Fibroblast of lung (primary cell): ENCODE results near the gene GPR176. TPM values are rescaled to one million over a fixed set of nuclear protein-coding genes. Genes with fewer than 3 reads are reported as not detected.

ENCODE experiments used
- DNase-seq, 2 donors: peaks; one replicate each; pipeline versions ENCODE4 v3.0.0 to v3.0.0-alpha.2; 2010; ENCODE audit warnings: low read depth in 2 of 2
- H2AFZ ChIP-seq: 2 replicates; pipeline ENCODE4 v1.5.1; 2012; ENCODE audit warnings: low read length, control low read depth, inconsistent platforms
- H3K27ac ChIP-seq: 2 replicates; pipeline ENCODE4 v1.5.1; 2011; ENCODE audit warnings: low read length, control low read depth; ENCODE audit not compliant: insufficient read depth
- H3K27me3 ChIP-seq: 2 replicates; pipeline ENCODE4 v1.5.1; 2011; ENCODE audit warnings: mild to moderate bottlenecking, low read length; ENCODE audit not compliant: control insufficient read depth, insufficient read depth
- H3K36me3 ChIP-seq: 2 replicates; pipeline ENCODE4 v1.5.1; 2011; ENCODE audit warnings: low read length; ENCODE audit not compliant: control insufficient read depth, insufficient read depth
- H3K4me1 ChIP-seq: 2 replicates; pipeline ENCODE4 v1.5.1; 2011; ENCODE audit warnings: low read length; ENCODE audit not compliant: control insufficient read depth, insufficient read depth; ENCODE audit errors: extremely low read depth
- H3K4me2 ChIP-seq: 2 replicates; pipeline ENCODE4 v1.5.1; 2011; ENCODE audit warnings: low read length, control low read depth; ENCODE audit not compliant: insufficient read depth; ENCODE audit errors: extremely low read depth
- H3K4me3 ChIP-seq, 4 experiments: fragments of 200-600 bp in 1 of 4; sonication (generic) in 1 of 4; replicated peaks in 1 of 4; 2 replicates each; pipeline ENCODE4 v1.5.1; 2011 to 2016; ENCODE audit warnings: low read length in 4 of 4, low read depth in 3 of 4, mild to moderate bottlenecking in 3 of 4, control low read depth in 2 of 4, inconsistent platforms in 1 of 4, mixed read lengths in 1 of 4; ENCODE audit not compliant: insufficient read depth in 1 of 4; ENCODE audit errors: control extremely low read depth in 1 of 4
- H3K79me2 ChIP-seq: 2 replicates; pipeline ENCODE4 v1.5.1; 2012; ENCODE audit warnings: mild to moderate bottlenecking, low read length, inconsistent platforms; ENCODE audit not compliant: control insufficient read depth, insufficient read depth
- H3K9ac ChIP-seq: 2 replicates; pipeline ENCODE4 v1.5.1; 2011; ENCODE audit warnings: mild to moderate bottlenecking, low read length, control low read depth; ENCODE audit not compliant: insufficient read depth
- H3K9me3 ChIP-seq: 2 replicates; pipeline ENCODE4 v1.5.1; 2012; ENCODE audit warnings: low read depth, low read length; ENCODE audit not compliant: control insufficient read depth, insufficient read depth
- H4K20me1 ChIP-seq: 2 replicates; pipeline ENCODE4 v1.5.1; 2011; ENCODE audit warnings: low read length; ENCODE audit not compliant: control insufficient read depth, insufficient read depth; ENCODE audit errors: extremely low read depth
- CTCF ChIP-seq, 2 donors: IDR thresholded peaks in 1 of 2; conservative IDR thresholded peaks in 1 of 2; 1 replicate in 1 of 2; 2 replicates in 1 of 2; pipeline ENCODE4 v1.5.1; 2011 to 2012; ENCODE audit warnings: low read length in 2 of 2, control low read depth in 1 of 2, inconsistent platforms in 1 of 2, low read depth in 1 of 2, mild to moderate bottlenecking in 1 of 2
- EZH2 ChIP-seq: IDR thresholded peaks from 2 replicates; pipeline ENCODE4 v1.5.1; 2012; ENCODE audit warnings: low read length, control low read depth, mild to moderate bottlenecking; ENCODE audit errors: missing control alignments
- polyA plus RNA-seq, 2 donors: library from polyadenylated mRNA; depleted of rRNA in 1 of 2; stranded (reverse) in 1 of 2; unstranded in 1 of 2; fragments of >200 nt; gene quantifications; 2 replicates each; pipeline ENCODE4 v1.2.1, GENCODE V29; 2011 to 2012; ENCODE audit warnings: missing spikeins in 1 of 2
- total RNA-seq: library from RNA; depleted of rRNA; stranded (reverse); fragments of >200 nt; gene quantifications from 2 replicates; pipeline ENCODE4 v1.2.1, GENCODE V29; 2014

Gene GPR176
- total and polyA plus RNA-seq, 2 donors (not counting 1 experiment from before 2014, with no cell fraction given): 124 to 179 TPM

- Histone ChIP-seq H3K4me3 (no peak overlapping the region), H3K4me1 (peaks cover 12% of the 10 kb centered on the region), H3K36me3 (peaks cover 2% of the 10 kb centered on the region), H3K27me3 (no peaks in the 10 kb centered on the region), H3K4me2 (peak overlapping the region; percentile 2), H3K27ac (no peak overlapping the region), H3K79me2 (peaks cover 47% of the 10 kb centered on the region), H3K9me3 (no peaks in the 10 kb centered on the region), H4K20me1 (no peaks in the 10 kb centered on the region), H3K9ac (no peak overlapping the region), H2AFZ (no peak overlapping the region)
- TF ChIP-seq EZH2 (no peak), CTCF (conservative IDR thresholded peaks at IDR 0.05 in 1 of 2, IDR thresholded peaks at IDR 0.05 in 1 of 2; ENCODE audit: low read depth in 1 of 2, low read length in 2 of 2) (no peak)
- DNase-seq: no peak
Observed at GRCh38 chr15:39937696-39938095, 17.6 kb upstream of the GPR176 start.

- Histone ChIP-seq H3K79me2 (peaks cover 45% of the 10 kb centered on the region), H3K9me3 (no peaks in the 10 kb centered on the region), H3K36me3 (no peaks in the 10 kb centered on the region), H4K20me1 (no peaks in the 10 kb centered on the region), H3K4me2 (peak overlapping the region; percentile 17), H3K27me3 (no peaks in the 10 kb centered on the region), H3K27ac (no peak overlapping the region), H3K4me3 (no peak overlapping the region), H3K4me1 (peaks cover 10% of the 10 kb centered on the region), H3K9ac (no peak overlapping the region), H2AFZ (no peak overlapping the region)
- no peak for DNase-seq
- no peak for TF ChIP-seq CTCF (conservative IDR thresholded peaks at IDR 0.05 in 1 of 2, IDR thresholded peaks at IDR 0.05 in 1 of 2; ENCODE audit: low read depth in 1 of 2, low read length in 2 of 2)
- no peak for TF ChIP-seq EZH2
Observed at GRCh38 chr15:39936681-39937080, 16.6 kb upstream of the GPR176 start.

- DNase-seq: peak; percentile 37 to 92
- Histone ChIP-seq H3K27ac (no peak overlapping the region), H3K4me3 (peak overlapping the region in 1 of 4 experiments; percentile 5), H3K9me3 (no peaks in the 10 kb centered on the region), H3K27me3 (no peaks in the 10 kb centered on the region), H3K79me2 (peaks cover 45% of the 10 kb centered on the region), H3K36me3 (no peaks in the 10 kb centered on the region), H3K4me1 (peaks cover 8% of the 10 kb centered on the region), H3K9ac (no peak overlapping the region), H2AFZ (no peak overlapping the region), H3K4me2 (peak overlapping the region; percentile 44), H4K20me1 (no peaks in the 10 kb centered on the region)
- TF ChIP-seq EZH2 (no peak), CTCF (conservative IDR thresholded peaks at IDR 0.05 in 1 of 2, IDR thresholded peaks at IDR 0.05 in 1 of 2; ENCODE audit: low read depth in 1 of 2, low read length in 2 of 2) (no peak)
Observed at GRCh38 chr15:39936187-39936586, 16.1 kb upstream of the GPR176 start.
